ENCODE data around the gene CTNND2. TPM values are rescaled to one million over a fixed set of nuclear protein-coding genes. Genes with fewer than 3 reads are reported as not detected.

The CTNND2 gene
- total and polyA plus RNA-seq, 10 of the 15 experiments (the other 5 are each of a cell fraction or from before 2014, with no cell fraction given) = 0.02 to 0.16 (median 0.04) TPM; not detected in 7

DNA sequence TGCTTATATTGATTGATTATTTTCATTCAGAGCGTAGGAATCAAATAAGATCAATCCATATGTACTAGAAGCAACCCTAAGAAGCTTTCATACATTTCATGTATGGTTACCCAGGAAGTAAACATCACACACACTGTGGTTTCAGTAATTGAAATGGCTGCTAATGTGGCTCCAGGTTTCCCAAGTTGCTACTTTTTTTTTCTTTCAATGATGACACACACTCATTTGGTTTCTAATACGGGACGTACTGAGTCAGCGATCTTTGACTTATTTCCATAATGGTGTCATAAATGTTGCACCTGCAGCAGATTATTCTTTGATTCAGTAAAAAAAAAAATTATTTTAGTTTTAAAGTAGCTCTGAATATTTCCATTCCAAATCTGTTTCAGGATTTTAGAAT, 248.6 kb downstream of the CTNND2 start (continued):
- TF ChIP-seq, protein P1, sequence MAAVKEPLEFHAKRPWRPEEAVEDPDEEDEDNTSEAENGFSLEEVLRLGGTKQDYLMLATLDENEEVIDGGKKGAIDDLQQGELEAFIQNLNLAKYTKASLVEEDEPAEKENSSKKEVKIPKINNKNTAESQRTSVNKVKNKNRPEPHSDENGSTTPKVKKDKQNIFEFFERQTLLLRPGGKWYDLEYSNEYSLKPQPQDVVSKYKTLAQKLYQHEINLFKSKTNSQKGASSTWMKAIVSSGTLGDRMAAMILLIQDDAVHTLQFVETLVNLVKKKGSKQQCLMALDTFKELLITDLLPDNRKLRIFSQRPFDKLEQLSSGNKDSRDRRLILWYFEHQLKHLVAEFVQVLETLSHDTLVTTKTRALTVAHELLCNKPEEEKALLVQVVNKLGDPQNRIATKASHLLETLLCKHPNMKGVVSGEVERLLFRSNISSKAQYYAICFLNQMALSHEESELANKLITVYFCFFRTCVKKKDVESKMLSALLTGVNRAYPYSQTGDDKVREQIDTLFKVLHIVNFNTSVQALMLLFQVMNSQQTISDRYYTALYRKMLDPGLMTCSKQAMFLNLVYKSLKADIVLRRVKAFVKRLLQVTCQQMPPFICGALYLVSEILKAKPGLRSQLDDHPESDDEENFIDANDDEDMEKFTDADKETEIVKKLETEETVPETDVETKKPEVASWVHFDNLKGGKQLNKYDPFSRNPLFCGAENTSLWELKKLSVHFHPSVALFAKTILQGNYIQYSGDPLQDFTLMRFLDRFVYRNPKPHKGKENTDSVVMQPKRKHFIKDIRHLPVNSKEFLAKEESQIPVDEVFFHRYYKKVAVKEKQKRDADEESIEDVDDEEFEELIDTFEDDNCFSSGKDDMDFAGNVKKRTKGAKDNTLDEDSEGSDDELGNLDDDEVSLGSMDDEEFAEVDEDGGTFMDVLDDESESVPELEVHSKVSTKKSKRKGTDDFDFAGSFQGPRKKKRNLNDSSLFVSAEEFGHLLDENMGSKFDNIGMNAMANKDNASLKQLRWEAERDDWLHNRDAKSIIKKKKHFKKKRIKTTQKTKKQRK (IDR thresholded peaks at IDR 0.05; ENCODE audit: low read depth, low read length) = no peak

DNA sequence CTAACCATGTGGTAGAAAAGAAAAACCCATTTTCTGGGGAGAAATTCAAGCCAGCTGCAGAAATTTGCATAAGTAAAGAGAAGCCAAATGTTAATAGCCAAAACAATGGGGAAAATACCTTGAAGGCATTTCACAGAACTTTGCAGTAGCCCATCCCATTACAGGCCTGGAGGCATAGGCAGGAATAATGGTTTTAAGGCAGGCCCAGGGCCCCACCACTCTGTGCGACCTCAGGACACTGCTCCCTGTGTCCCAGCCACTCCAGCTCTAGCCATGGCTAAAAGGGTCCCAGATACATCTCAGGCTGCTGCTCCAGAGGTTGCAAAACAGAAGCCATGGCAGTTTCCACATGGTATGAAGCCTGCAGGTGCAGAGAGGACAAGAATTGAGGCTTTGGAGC, 253.3 kb downstream of the CTNND2 start:
- FAIRE-seq (no peak), ATAC-seq (no peak), DNase-seq (ENCODE audit: low read depth, low spot score) (no peak)
- Histone ChIP-seq H2AFZ (ENCODE audit: control insufficient read depth, low read depth, low read length) (no peak overlapping the region), H3K36me3 (ENCODE audit: control insufficient read depth in 2 of 2, insufficient read depth in 2 of 2, low read length in 1 of 2) (no peaks in the 10 kb centered on the region), H3K79me2 (ENCODE audit: control insufficient read depth, insufficient read depth, low read length) (no peaks in the 10 kb centered on the region), H3K27me3 (replicated peaks in 1 of 2; ENCODE audit: control insufficient read depth in 2 of 2, insufficient read depth in 2 of 2, low read length in 1 of 2) (no peaks in the 10 kb centered on the region), H3K9me3 (replicated peaks; ENCODE audit: control insufficient read depth, insufficient read depth, low read length) (no peaks in the 10 kb centered on the region), H3K4me1 (ENCODE audit: control insufficient read depth, insufficient read depth, low read length) (no peaks in the 10 kb centered on the region), H3K27ac (ENCODE audit: control insufficient read depth, insufficient read depth) (no peak overlapping the region), H3K4me3 (no peak overlapping the region), H3K4me2 (ENCODE audit: control insufficient read depth, insufficient read depth) (no peak overlapping the region), H4K20me1 (ENCODE audit: control insufficient read depth, insufficient read depth) (no peaks in the 10 kb centered on the region), H3K9ac (ENCODE audit: control insufficient read depth, insufficient read depth, low read length) (no peak overlapping the region)
- ChIA-PET POLR2A (no interaction called here), CTCF (no interaction called here), RAD21 (ENCODE audit: unreplicated experiment) (no interaction called here), SMC1A (ENCODE audit: uncharacterized antibody, unreplicated experiment) (no interaction called here)
- intact Hi-C loops (cut with micrococcal nuclease; ENCODE audit: unreplicated experiment) = no loop called here
- in situ Hi-C loops (cut with MboI) = no loop called here
- BruUV-seq (replicated peaks) = no TSS peak
- 6% methylated on average over 1 of the region's 1 CpG for WGBS (ENCODE audit: insufficient coverage, insufficient replicate concordance, low lambda C conversion rate, missing lambda C conversion rate)
- TF ChIP-seq NFYB (IDR thresholded peaks at IDR 0.05; ENCODE audit: insufficient read depth, low read depth, low read length) = no peak

DNA sequence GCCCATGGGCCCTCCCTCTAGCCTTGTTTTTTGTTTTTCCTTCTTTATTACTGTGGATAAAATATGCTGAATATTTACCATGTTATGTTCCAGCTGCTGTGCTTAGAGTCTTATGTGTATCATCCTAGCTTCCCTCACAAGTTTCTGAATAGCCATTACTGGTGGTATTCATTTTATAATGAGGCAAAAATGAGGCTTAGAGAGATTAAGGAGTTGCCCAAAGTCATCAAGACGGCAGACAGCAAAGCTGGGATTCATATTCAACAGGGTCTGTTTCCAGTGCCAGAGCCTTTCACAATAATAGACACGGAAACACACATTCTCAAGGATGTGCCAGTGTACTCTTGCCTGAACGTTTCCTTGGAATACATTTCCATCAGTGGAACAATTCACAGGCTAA, 258.1 kb downstream of the CTNND2 start:
- intact Hi-C loops (cut with micrococcal nuclease; ENCODE audit: unreplicated experiment) = no loop called here
- Histone ChIP-seq H3K9me3 (replicated peaks; ENCODE audit: control insufficient read depth, insufficient read depth, low read length) (no peaks in the 10 kb centered on the region), H3K4me2 (ENCODE audit: control insufficient read depth, insufficient read depth) (no peak overlapping the region), H3K4me1 (ENCODE audit: control insufficient read depth, insufficient read depth, low read length) (no peaks in the 10 kb centered on the region), H4K20me1 (ENCODE audit: control insufficient read depth, insufficient read depth) (no peaks in the 10 kb centered on the region), H3K79me2 (ENCODE audit: control insufficient read depth, insufficient read depth, low read length) (no peaks in the 10 kb centered on the region), H3K9ac (ENCODE audit: control insufficient read depth, insufficient read depth, low read length) (no peak overlapping the region), H3K4me3 (no peak overlapping the region), H3K27me3 (replicated peaks in 1 of 2; ENCODE audit: control insufficient read depth in 2 of 2, insufficient read depth in 2 of 2, low read length in 1 of 2) (no peaks in the 10 kb centered on the region), H3K27ac (ENCODE audit: control insufficient read depth, insufficient read depth) (no peak overlapping the region), H2AFZ (ENCODE audit: control insufficient read depth, low read depth, low read length) (no peak overlapping the region), H3K36me3 (ENCODE audit: control insufficient read depth in 2 of 2, insufficient read depth in 2 of 2, low read length in 1 of 2) (no peaks in the 10 kb centered on the region)
- CTCF ChIA-PET = no interaction called here
- SMC1A ChIA-PET (ENCODE audit: uncharacterized antibody, unreplicated experiment) = no interaction called here
- in situ Hi-C loops (cut with MboI) = no loop called here
- no peak for ATAC-seq
- POLR2A ChIA-PET = no interaction called here
- BruUV-seq (replicated peaks) = no TSS peak
- RAD21 ChIA-PET (ENCODE audit: unreplicated experiment) = no interaction called here
- no peak for FAIRE-seq
- WGBS (ENCODE audit: insufficient coverage, insufficient replicate concordance, low lambda C conversion rate, missing lambda C conversion rate) = 17% methylated on average over 3 of the region's 3 CpGs
- TF ChIP-seq CHD1 (IDR thresholded peaks at IDR 0.05; ENCODE audit: low read depth, low read length) (no peak), NKRF (conservative IDR thresholded peaks at IDR 0.05) (no peak), NFXL1 (IDR thresholded peaks at IDR 0.05; ENCODE audit: borderline replicate concordance) (no peak), YBX1 (IDR thresholded peaks at IDR 0.05) (no peak)
- TF ChIP-seq, protein P2, sequence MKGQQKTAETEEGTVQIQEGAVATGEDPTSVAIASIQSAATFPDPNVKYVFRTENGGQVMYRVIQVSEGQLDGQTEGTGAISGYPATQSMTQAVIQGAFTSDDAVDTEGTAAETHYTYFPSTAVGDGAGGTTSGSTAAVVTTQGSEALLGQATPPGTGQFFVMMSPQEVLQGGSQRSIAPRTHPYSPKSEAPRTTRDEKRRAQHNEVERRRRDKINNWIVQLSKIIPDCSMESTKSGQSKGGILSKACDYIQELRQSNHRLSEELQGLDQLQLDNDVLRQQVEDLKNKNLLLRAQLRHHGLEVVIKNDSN (IDR thresholded peaks at IDR 0.05; ENCODE audit: borderline replicate concordance, extremely low read length, insufficient read depth, low read depth, low read length) = no peak
- DNase-seq (ENCODE audit: low read depth, low spot score) = no peak

All from GM12878 (cell line).